GM21515 (cell line): ENCODE measurements around the gene C16orf95.
"Not testable (repeated sequence)": the region's sequence is repeated elsewhere in the genome, so short reads cannot be mapped to it uniquely, and the experiment has no call there.

Experiments
- ATAC-seq: cut with Tn5 transposase; IDR thresholded peaks from one replicate; pipeline ENCODE4 v1.9.1; 2021; ENCODE audit not compliant: unreplicated experiment

C16orf95 gene

DNA sequence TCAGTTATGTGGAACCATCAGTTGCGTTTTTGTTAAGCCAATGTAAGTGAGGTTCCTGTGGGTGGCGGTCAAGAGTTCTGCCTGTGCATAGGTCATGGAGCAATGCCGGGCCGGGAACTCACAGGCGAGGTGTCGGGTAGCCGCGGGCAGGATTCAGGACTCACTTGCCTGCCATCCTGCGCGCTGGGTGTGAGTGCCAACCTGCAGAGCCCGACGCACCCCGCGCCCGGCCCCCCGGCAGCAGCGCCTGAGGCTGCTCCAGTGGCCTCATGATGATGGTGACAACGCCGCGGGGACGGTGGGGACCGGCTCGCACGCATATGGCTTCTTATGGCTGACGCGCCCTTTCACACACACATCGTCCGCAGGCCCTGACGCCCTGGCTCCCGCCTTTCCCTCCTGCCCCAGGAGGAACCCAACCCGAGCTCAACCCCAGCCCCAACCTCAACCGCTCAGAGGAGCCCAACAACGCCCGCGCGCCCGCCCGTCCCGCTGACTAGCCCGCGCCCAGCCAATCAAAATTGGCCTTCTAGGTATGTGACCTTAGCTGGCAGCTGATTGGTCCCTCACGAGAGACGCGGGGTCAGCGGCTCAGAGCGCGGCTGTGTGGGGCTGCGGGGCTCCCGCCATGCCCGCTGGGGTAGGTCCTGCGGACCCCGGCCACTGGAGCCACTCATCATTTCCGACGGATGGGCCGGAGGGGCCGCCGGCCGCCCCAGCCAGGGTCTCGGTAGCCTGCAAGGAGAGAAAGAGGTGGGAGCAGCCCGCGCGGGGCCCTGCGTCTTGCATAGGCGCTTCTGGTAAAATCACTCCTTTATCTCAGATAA is at the start of gene C16orf95:
Gene C16orf95 (minus strand): TSS at position 470 of the 827 bp plus-strand sequence. CDS start 150 bp downstream, at position 320.
- ATAC-seq: peak; percentile 89

GRCh38 chr16:87366930-87367329 is 49.7 kb upstream of the C16orf95 start:
- ATAC-seq: no peak

DNA sequence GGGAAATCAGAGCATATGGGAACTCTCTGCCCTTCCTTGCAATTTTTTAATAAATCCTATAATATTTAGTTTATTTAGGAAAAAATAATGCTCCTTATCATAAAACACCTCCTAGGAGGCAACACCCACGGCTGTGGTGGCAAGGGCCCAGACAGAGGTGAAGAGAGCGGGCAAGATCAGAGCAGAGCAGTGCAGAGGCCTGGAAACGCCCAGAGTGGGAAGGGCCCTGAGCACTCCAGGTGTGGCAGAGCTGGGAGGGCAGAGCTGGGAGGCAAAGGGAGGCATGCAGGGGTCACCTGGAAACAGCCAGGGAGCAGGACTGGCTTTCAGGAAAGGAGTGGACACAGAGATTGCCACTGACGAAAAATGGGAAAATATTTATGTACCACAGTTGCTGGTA is 49.1 kb upstream of the C16orf95 start:
- no peak for ATAC-seq

- ATAC-seq: no peak
Measured at GRCh38 chr16:87365021-87365713, 48.0 kb upstream of the C16orf95 start.

GRCh38 chr16:87363771-87364455 is 46.7 kb upstream of the C16orf95 start:
- no peak for ATAC-seq

DNA sequence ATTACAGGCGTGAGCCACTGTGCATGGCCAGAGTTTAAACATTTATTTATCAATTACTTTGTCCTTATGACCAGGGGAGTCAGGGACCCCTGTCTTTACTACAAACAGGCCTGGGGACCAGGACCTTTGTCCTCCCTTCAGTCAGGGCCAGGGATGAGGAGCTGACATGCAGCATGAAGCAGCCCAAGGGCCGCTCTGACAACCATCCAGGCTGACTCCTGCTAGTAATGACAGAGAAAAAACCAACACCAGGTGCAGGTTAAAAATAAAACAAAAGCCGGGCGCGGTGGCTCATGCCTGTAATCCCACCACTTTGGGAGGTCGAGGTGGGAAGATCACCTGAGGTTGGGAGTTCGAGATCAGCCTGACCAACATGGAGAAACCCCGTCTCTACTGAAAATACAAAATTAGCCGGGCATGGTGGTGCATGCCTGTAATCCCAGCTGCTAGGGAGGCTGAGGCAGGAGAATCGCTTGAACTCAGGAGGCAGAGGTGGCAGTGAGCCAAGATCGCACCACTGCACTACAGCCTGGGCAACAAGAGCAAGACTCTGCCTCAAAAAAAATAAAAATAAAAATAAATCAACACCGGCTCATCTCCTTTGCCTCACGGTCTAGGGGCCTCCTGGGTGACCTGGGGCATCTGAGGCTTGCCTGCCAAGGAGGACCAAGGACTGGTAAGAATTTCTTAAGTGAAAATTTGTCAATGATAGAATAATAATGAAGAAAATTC is 45.8 kb upstream of the C16orf95 start:
- ATAC-seq: not testable (repeated sequence)

DNA sequence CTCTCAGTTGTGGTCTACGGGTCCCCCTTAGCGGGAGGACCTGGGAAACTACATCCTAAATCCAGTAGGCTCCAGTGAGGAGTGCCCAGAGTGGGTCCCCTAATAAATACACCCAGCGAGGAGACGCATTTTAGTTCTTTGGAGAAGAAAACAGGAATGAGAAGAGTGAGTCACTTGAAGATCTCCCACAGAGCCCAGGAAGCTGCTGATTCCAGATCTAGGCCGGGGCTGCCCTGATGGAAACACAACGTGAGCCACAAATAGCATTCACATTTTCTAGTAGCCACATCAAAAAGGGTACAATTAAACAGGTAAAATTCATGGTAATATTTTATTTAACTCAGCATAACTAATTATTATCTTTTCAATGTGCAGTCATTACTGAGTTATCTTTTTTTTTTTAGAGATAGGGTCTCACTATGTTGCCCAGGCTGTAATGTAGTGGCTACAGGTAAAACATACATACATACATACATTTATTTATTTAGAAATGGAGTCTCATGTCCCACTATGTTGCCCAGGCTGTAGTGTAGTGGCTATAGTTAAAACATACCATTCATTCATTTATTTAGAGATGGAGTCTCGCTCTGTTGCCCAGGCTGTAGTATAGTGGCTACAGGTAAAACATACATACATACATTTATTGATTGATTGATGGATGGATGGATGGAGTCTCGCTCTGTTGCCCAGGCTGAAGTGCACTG is 44.9 kb upstream of the C16orf95 start:
- no peak for ATAC-seq

DNA sequence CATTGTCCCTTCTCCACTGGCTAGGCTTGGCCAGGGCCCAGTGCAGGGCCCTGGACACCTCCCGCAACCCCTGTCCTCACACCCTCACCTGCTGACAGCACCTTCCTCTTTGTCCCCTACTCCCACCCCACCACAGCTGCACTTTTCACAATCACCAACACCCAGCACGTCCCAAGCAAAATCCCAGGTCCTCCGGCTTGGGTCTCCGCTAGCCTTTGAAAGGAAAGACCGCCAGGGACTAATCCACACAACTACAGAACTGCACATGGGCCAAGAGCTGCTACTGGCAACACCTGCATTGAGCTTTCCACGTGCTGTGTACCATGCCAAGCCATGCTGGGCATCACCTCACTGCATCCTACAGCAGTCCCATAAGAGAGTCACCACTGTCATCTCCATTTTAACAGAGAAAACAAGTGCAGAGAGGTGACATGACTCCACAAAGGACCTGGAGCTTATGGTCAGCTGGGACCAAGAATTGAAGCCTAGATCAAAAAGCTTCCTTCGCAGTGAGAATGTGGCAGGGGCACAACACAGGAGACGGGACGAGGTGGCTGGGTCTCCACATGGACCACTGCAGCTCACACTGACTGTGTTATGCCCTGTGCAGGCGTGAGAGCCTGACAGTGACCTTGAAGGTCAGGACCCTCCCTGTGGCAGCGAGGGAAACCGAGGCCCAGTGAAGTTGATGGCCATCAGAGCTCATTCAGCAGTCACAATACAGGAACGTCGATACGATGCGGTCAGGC is 43.8 kb upstream of the C16orf95 start:
- ATAC-seq: no peak

DNA sequence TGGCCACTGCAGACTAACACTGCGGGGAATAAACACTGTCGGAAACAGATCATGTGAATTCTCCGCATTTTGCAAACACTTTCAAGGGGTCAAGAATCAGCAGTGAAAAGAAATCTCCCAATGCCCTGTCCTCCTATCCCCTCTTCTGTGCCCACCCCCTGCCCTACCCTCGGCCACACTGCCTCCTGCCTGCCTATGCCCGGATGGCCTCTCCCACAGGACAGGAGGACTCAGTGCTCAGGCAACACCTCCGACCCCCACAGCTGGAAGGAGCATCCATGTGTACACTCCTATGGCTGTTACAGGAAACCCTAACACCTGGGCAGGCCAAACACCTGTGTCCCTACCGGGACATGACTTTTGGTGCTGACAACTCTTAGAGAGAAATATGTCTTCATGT is 41.9 kb upstream of the C16orf95 start:
- no peak for ATAC-seq

- ATAC-seq: no peak
Measured at GRCh38 chr16:87358696-87359095, 41.5 kb upstream of the C16orf95 start.

DNA sequence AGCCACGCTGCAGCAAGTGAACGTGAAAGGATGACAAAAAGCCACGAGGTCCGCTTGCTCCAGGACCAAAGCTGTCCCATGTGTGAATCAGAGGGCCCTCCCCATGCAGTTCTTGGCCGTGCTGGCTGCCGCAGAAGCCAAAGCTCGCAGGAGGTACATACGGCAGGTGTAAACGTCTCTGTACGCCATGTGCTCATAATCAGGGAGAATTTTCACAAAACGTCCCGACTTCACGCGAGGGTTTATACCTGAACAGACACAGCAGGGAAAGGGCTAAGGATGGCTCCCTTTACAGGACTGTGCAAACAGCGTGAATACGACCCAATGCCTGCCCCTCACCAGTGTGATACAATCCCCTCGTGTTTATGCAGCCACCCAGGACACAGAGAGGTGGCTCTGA is 41.1 kb upstream of the C16orf95 start:
- no peak for ATAC-seq

- no peak for ATAC-seq
Measured at GRCh38 chr16:87356491-87356853, 39.3 kb upstream of the C16orf95 start.

DNA sequence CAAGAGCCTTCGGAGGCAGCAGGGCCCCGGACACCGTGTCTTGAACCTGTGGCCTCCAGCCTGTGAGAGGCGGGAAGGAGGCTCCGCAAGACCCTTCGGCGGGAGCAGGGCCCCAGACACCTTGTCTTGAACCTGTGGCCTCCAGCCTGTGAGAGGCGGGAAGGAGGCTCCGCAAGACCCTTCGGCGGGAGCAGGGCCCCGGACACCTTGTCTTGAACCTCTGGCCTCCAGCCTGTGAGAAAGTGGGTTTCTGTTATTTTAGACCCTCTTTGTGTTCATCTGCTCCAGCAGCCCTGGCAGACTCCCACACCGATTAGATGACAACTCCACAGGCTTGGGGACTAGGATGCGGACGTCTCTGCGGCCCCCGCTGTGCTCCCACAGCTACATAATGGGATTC is 36.4 kb upstream of the C16orf95 start:
- ATAC-seq: no peak

- no peak for ATAC-seq
Measured at GRCh38 chr16:87352818-87353217, 35.6 kb upstream of the C16orf95 start.

- ATAC-seq: no peak
Measured at GRCh38 chr16:87351320-87351698, 34.1 kb upstream of the C16orf95 start.

DNA sequence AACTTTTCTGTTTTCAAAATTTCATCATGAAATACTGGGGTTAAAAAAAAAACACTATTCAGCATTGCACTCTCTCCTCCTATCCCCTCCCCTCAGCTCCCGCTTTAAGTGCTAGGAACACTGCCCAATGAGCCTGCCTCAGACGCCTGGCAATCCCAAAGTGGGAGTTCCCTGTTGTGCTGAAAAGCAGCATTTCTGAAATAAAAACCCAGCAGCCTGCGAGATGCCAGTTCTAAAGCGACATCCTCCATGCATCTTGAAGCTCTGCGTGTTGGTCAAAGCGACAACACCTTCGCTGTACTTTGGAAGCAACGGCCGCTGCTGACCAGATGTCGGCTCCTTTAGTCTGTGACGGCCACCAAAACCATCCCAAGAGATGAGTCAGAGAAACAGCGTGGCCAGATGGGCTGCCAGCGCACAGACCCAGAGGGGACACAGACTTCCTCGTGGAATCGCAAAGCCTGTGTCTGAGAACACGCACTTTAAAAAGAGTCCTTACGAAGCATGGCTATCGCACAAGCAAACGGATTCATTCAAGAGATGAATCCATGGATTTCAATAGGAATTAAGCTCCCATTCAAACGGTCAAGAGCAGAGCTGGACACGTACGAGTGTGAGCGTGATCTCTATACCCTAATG is 33.6 kb upstream of the C16orf95 start:
- no peak for ATAC-seq

DNA sequence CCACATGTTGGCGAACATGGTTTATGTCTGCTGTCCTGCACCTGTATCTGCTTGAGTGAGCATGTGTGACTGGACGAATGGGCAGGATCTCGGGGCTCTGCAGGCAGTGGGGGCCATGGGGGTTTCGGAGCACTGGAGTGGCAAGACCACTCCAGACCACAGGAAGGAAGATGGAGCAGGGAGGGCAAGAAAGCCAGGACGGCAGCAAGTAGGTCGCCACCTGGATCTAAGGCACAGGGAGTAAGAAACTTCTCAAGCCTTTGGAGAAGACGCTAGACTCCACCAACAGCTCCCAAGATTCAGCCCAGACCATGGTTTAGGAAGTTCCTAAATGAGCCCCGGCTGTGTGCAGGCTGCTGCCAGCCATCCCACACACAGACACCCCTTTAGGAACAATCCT is 32.8 kb upstream of the C16orf95 start:
- ATAC-seq: no peak

- ATAC-seq: no peak
Measured at GRCh38 chr16:87348616-87349157, 31.5 kb upstream of the C16orf95 start.

DNA sequence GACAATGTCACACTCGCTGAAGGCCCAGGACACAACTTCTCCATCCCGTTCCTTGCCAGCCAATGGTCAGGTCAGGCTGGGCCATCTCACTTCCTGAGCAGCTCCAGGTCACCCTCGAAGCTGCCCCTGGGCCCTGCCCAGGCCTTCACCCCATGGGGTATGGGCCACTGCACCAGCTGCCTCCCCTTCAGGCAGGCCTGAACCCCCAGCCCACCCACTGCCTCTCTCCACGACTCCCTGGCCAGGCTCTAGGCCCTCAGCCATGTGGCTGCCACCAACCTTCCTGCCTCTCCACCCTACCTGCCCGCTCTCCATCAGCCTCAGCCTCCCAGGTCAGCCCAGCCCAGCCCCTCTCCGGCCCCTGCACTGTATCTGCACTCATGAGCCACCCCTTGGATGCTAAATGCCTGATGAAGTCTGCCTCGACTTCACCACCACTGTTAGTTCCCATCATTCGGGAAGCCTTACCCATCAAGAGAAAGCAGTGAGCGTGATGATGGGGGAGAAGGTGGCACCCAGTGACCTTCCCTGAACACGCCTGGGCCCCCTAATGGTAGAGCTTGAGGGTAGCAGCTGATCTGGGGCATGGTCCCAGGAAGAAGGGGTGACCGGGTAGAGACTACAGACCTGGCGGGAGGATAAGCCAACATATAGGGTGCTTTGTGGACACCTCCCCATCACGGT is 30.9 kb upstream of the C16orf95 start:
- ATAC-seq: no peak
